HG03039 (cell line): ENCODE data around the gene CCDC93.
A peak's percentile ranks its signal among the peaks of the same experiment; 100 is the strongest.

Experiments used
- ATAC-seq: cut with Tn5 transposase; IDR thresholded peaks from one replicate; pipeline ENCODE4 v1.9.1; 2021; ENCODE audit warnings: mild to moderate bottlenecking, moderate library complexity; ENCODE audit not compliant: unreplicated experiment

Gene CCDC93, protein sequence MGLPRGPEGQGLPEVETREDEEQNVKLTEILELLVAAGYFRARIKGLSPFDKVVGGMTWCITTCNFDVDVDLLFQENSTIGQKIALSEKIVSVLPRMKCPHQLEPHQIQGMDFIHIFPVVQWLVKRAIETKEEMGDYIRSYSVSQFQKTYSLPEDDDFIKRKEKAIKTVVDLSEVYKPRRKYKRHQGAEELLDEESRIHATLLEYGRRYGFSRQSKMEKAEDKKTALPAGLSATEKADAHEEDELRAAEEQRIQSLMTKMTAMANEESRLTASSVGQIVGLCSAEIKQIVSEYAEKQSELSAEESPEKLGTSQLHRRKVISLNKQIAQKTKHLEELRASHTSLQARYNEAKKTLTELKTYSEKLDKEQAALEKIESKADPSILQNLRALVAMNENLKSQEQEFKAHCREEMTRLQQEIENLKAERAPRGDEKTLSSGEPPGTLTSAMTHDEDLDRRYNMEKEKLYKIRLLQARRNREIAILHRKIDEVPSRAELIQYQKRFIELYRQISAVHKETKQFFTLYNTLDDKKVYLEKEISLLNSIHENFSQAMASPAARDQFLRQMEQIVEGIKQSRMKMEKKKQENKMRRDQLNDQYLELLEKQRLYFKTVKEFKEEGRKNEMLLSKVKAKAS

DNA sequence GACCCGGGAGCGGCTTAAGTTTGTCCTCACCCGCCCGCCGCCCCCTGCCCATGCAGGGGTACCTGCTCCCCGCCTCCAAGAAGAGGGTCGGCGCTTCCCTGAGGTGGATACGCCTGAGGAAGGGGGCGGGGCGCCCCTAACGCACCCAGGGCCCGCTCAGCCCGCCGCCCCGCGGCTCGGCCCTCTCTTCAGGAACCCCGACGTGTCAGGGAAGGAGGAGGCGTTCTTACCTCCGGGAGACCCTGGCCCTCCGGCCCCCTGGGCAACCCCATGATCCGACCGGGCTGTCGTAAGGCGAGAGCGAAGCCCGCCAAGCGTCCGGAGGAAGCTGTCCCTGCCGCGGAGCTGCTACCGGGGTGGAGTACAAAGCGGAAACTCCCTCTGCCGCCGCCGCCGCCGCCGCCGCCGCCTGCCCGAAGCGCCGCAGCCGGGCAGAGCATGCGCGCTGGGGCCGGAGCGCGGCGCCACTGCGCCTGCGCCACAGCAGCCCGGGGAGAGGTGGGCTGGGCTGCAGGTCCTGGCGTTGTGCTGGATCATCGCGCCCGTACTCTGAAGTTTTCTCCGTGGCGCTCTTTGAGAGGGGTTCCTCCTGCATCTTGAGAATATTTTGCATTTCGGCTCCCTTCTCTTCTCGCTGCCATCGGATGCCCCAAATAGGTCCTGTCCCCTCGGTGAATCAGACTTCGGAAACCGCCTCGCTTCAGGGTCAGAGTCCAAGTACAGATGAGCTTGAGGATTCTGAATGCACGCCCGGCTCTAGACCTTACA is at the start of gene CCDC93:
TSS of gene CCDC93 (minus strand) at position 347 of the 768 bp plus-strand sequence. CDS start at position 272, 75 bp downstream.
- peak; percentile 86 for ATAC-seq

DNA sequence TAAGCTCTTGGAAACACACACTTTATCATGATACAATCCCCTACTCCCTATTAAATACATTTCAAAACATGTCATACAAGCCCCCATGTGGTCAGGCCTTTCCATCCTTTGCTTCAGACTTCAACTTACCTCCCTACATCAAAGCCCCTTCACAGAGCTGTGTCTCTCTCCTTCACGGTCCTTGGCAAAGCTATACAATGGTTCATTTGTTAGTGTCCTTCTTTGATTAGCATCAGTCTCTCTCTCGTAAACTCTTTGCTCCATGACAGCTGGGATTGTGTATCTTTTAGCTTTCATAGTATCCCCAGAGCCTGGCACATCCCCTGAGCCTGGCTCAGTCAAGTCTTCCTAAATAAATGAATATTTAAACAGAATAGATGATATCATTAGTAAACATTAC is 48.8 kb upstream of the CCDC93 start:
- no peak for ATAC-seq

DNA sequence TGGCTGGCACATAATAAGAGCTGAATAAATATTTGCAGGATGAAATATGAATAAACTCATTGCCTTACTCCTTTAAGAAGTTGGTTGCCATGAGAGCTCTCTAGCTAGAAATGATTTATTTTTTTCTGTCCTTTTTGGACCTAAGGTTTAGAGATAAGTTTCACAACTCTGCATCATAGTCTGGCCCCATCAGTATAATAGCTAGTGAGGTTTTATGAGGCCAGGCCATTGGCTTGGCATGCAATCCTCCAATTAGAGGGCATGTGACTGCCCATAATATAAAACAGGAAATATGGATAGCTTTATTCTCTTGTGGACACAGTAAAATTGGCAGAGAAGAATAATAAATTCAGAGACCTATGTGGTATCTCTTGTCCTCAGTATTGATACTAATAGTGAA is 48.2 kb upstream of the CCDC93 start:
- no peak for ATAC-seq

DNA sequence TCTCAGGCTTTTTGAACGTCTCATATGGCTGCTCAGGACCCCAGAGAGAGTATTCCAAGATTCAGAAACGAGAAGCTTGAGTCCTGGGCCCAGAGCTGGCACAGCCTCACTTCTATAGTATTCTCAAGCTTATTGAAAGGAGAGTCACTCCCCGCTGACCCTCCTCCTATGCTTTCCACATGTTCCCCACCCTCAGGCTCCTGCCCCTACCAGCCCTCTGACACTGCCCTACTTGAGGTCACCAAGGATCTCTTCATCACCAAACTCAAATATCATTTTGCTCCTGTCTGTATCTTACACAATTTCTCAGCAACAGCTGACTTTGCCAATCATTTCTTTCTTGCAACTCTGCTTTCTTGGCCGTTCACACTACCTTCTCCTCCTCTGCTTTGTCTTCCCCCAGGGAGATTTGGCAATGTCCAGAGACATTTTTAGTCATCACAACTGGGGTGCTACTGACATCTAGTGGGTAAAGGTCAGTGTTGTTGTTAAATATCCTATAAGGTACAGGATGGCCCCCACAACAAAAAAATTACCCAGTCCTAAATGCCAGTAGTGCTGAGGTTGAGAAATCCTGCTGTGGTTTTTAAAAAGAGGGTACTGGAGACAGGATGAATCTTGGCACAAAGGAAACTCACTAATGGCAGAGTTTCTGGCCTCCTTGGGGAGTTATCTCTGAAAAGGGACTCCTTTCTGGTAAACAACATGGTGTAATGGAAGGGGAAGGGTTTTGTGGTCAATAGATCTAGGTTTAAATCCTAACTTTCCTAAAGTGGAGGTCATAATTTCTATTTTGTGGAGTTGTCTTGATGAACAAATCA is 47.5 kb upstream of the CCDC93 start:
- ATAC-seq, result peak; percentile 63

DNA sequence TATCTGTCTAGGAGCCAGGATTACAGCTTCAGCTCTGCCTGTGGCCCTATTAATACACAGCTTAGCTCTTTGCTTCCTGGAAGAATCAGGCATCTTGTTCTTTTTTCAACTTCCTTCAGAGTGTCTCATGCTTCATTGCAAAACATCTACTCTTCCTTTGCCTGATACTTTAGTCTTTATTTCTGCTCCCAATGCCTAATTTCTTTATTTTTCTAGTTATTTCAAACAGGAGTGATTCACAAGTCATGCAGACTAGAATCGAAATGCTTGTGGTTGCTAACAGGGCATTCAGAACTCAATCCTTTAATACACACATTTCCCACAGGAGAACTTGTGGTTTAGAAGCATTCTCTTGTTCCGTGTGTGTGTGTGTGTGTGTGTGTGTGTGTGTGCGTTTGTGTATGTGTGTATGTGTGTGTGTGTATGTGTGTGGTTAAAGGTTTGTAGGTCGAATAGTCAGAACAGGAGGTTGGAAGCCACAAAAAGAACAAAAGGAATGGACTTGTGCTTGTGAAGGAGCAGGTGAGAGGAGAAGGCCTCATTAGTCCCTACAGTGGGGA is 46.1 kb upstream of the CCDC93 start:
- ATAC-seq, result no peak

DNA sequence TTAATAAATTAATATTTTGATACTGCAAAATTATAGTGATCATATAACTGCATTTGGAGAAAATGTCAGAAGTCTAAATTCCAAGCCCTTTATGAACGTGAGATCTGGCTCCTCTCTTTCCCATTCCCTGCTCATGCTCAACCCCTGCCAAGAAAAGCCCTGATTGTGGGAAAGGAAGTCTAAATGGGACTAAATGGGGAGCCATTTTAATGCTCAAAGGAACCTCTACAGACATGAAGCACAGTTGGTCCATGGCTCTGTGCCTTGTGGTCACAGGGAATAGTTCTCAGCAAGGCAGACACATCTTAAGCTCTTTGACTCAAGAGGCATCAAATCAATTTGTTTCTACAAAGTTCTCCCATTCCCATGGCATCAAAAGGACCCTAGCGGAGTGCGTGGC is 45.1 kb upstream of the CCDC93 start:
- ATAC-seq, result no peak

DNA sequence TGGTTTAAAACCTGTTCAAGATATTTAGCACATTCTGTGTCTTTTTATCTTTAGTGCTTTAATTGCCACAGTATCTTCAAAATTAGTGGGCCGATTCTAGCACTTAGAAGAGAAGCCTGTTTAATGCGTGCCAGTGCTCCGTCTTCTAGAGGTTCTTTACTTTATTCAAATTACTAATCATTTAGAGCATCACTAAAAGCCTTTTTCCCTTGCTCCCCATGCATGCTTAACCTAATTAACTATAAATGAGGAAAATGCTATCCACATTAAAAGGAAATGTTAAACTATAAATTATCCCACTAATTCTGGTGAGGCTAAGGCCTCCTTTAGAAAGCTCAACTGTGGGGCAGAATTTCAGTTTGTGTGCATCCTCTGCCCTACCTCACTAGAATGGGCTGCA is 42.9 kb upstream of the CCDC93 start:
- no peak for ATAC-seq

DNA sequence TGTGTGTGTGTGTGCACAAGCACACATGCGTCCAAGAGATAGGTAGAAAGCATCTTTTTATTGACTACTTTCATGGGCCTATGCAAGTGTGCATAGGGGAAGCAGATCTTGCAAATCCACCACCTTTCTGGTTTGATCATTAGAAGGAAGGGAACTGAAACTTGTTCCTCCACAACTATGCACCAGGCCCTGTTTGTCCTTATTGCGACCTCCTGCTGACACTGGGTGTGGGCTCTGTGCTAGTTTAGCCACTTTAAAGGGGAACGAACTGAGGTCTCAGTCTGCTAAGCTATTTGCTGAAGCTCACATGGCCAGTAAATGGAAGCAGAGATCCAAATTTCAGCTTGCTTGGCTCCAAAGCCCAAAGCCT is 42.3 kb upstream of the CCDC93 start:
- ATAC-seq, result peak; percentile 85

DNA sequence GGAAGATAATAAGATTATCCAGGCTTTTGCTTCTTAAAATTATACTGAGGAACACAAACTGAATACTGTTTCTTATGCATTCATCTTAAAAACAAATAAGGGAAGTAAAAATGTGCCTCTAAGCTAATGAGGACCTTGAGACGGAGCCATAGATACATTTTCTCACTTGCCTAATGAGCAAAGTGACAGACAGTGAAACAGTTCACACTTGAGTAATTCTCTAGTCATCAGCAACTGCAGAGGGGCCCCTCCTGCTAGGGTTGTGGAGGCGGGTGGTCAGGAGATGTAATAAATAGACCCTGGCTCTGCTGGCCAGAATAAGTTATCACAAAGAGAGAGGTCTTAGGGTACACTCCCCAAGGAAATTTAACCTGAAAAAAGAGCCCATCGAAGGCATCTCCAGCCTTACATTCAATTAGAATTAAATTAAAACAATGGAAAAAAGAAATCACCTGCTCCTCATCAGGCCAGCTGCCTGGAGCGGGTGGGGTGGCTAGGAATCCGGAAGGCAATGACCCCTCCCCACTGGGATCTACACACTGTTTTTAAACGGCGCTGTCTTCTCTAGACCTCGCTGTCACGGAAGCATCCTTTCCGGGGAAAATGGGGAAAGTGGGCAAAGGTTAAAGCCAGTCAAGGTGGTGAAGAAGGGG is 41.8 kb upstream of the CCDC93 start:
- ATAC-seq, result peak; percentile 76

DNA sequence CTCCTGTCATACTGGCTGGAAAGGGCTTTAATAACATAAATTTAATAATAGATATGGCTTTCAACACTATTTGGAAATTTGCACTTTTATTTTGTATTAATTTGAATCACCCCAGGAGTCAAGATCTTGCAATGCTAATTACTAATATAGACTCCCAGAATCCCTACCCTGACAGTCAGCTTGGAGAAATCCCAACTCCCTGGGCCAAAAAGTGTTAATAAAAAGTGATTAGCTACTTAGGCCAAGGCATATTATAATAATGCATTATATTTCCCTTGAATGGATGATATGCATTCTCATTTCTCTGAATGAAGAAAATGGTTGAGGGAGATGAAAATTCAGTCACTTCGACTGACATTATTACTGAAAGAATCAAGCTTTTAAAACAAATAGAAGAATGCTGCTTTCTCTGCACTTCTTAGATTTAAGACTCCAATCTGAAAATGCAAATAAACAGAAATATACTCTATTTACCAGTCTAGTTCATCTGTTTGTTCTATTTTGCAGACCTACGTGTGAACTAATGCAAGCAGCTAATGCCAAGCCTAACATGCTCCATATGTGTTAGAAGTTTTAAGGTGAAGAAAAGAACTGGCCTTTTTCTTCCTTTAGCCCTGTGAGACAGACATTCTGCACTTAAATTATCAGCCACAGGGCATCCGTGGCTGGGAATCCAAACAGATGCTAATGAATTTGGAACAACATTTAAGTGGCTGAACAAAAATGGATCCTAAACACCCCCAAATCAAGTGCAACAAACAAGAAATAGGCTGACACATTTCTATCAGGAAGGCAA is 40.5 kb upstream of the CCDC93 start:
- no peak for ATAC-seq

DNA sequence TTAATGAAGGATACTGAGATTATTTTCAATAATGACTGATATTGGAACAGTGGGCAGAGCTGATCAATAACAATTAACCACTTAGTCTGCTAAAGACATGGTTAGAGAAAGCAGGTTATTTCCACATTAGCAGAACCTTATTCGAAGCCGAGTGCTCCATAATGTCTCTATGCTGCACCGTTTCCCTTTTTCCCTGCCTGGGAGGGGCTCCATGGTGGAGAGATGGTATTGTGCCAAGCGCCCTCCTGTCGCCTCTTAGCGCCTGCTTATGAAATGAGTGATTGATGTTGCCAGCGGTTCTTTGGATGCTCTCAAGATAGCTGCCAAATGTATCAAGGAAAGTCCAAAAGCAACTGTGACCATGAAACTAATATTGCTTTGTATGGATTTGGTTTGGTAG is 39.8 kb upstream of the CCDC93 start:
- no peak for ATAC-seq

DNA sequence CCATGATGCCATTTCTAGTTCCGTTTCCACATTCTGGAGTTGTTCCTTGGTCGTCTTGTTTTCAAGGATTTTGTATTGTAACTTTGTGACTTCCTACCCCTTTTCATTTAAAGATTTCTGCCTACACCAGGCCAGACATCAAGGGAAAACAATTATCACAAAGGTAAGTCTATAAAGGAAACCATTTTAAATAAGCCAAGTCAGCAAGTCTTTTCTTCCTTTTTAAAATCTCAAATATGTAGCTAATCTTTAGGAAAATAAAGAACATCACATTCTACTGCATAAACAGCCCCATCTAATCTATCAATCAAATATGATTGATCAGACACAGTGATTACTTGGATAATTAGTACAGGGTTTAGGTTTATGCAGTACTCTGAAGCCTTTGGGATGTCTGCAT is 38.6 kb upstream of the CCDC93 start:
- ATAC-seq, result no peak

DNA sequence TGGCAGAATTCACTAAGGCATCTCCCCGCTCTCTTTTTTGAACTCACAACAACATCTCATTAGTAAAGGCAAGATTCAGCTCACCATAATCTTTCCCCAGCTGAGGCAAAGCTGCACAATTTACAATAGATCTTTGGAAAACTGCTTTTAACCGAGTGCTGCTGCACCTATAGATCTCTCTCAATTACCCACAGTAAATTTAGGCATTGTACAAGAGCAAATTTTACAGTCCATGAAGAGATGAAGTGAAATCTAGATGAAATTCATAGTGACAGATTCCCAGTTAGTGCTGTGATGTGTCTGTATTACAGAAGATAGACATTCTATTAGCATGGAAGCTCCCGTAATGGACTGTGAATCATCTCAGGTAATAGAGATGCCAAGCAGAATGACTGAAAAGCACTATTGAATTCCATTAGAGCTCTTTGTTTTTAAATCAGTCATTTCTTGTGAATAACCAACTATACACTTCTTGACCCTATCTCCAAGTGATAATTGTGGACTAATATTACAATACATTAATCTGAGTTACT is 38.0 kb upstream of the CCDC93 start:
- no peak for ATAC-seq

DNA sequence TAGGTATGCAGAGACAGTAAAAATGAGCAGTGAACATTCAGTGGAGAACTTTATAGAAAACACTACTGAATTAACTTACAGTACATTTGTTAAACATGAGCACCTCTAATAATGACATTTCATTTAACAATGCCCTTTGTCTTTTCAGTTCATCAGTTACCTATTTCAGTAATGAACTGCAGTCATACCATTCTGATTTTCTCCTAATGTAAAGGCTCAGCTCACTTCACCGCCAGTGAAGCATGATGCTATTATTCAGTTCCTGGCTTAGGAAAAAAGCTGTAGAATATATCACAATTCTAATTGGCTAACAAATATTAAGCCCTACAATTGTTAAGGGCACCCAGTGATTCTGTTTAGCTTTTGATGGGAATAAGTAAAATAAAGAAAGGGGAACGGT is 37.1 kb upstream of the CCDC93 start:
- ATAC-seq, result no peak

DNA sequence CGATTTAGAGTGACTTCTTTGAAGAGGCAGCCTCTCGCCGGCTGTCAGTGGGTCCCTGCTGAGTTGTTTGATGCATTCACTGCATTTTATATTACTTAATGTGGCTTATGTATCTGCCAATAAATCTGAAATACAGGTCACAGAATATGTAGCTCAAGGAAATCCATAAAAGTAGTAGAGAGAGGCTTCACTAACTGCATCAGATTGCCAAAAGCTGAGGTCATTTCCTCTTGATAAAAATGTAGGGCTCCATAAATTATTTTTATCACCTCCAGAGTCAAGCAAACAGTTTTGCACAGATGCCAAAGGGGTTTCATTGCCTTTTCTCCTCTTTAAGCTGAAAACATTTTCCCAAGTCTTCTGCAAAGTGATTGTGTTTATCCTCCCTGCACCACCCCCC is 36.5 kb upstream of the CCDC93 start:
- no peak for ATAC-seq

DNA sequence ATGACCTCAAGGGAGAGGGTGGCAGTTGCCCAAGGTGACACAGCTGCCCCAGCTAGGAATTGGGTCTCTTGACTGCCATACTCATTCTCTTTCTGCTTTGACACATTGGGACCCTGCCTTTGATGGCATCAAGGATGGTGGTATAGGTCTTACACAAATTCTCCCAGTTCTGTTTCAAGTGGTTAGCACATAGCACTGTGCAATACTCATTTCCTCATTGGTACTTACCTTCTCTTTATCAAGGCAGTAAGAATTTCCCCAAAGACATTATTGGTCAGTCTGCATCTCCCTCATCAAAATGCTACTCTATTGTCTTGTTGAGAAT is 35.9 kb upstream of the CCDC93 start:
- ATAC-seq, result no peak

DNA sequence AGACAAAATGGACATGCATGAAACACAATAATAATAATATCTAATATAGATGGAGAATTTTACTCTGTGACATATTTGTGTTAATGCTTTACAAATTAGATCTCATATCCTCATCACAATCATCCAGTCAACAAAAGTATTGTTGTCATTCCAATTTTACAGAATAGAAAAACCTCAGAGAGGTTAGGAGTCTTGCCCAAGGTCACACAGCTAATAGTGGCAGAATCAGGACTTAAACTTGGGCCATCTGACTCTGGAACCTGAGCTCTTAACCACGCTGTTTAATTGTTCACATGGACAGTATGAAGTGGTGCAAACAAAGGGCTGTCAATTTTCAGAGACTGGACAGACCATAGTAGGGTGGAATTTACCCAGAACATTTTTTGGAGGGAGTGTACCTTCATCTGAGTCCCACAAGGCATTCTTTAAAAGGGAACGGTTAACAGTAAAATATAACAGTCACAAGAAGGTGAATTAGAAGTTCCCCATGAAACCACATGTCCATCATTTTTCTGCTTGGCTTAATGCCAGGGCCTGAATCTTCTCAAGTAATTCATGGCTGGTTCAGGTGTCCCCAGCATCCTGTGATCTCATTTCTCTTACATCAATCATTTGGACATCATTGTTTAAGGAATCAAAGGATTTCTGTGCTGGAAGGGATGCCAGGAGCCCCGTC is 35.4 kb upstream of the CCDC93 start:
- no peak for ATAC-seq

DNA sequence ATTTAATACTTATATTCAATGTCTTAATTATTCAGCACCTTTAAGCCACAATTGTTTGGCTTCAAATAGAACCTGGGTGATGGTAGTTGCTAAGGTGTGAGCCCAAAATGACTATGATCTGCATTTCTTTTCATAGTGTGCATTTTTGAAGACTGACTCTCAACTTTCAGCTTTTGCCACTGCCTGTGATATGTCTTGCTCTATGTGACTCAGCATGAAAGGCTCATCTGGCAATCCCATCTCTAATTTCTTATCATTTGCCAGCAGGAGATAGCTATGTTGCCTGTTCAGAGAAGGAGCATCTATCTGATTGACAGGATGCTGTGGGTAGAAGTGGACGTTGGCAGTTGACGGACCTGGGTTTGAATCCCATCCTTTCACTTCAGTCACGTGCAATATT is 34.5 kb upstream of the CCDC93 start:
- ATAC-seq, result no peak

DNA sequence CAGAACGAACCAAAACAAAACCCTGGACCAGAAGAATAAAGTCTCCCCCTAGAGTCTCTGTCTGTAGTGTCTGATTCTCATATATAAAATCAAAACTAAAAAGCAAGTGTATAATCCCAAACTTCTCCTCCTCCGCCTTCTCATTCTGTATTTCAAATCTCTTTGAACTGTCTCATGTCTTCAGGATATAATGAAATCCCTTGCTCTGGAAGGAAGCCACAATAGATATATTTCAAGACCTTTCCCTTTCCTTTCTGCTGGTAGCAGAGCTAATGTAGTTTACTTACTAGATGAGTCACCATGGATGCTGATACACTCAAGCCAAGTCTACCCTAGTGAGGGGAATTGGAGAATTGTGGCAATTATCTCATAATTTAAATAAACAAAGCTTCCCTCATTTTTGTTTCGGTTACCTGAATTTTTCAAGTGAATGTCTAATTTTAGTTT is 33.5 kb upstream of the CCDC93 start:
- no peak for ATAC-seq
